ENCODE results near the gene ABCA13. TPM values are rescaled to one million over a fixed set of nuclear protein-coding genes. Genes with fewer than 3 reads are reported as not detected.
"Not testable (repeated sequence)": the region's sequence is repeated elsewhere in the genome, so short reads cannot be mapped to it uniquely, and the experiment has no call there.

The ABCA13 gene
- total RNA-seq, 6 experiments from 2014 or later = 0.02 to 0.08 (median 0.05) TPM; not detected in 1

DNA sequence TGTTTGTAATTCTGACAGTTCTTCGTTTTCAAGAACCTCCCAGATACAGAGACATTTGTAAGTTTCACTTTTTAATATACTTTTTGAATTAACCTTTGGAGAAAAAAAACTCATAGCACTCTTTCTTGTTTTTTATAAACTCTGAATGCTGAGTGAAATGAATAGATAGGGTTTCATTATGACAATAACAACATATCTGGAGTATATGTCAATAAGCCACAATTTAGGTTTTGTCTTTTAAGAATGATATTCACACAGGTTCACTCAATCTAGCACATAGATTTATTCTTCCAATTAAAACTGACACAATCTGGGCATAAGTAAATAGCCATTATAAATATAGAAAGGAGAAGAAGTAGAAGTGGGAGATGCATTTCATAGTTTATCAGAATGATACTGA is 21.7 kb downstream of the ABCA13 start:
- Mint-ChIP-seq H3K27me3 (ENCODE audit: insufficient read depth) (peaks cover 10% of the 10 kb centered on the region; the same call in 1 of the 2 replicates), H3K4me1 (ENCODE audit: low read depth) (peaks cover 12% of the 10 kb centered on the region), H3K36me3 (ENCODE audit: low read depth) (peaks cover 9% of the 10 kb centered on the region; the same call in 1 of the 2 replicates), H3K4me3 (no peak overlapping the region), H3K9me3 (peaks cover 9% of the 10 kb centered on the region), H3K27ac (no peak overlapping the region)
- TF ChIP-seq, protein P1, sequence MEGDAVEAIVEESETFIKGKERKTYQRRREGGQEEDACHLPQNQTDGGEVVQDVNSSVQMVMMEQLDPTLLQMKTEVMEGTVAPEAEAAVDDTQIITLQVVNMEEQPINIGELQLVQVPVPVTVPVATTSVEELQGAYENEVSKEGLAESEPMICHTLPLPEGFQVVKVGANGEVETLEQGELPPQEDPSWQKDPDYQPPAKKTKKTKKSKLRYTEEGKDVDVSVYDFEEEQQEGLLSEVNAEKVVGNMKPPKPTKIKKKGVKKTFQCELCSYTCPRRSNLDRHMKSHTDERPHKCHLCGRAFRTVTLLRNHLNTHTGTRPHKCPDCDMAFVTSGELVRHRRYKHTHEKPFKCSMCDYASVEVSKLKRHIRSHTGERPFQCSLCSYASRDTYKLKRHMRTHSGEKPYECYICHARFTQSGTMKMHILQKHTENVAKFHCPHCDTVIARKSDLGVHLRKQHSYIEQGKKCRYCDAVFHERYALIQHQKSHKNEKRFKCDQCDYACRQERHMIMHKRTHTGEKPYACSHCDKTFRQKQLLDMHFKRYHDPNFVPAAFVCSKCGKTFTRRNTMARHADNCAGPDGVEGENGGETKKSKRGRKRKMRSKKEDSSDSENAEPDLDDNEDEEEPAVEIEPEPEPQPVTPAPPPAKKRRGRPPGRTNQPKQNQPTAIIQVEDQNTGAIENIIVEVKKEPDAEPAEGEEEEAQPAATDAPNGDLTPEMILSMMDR (IDR thresholded peaks at IDR 0.05) = no peak
- no peak for DNase-seq

DNA sequence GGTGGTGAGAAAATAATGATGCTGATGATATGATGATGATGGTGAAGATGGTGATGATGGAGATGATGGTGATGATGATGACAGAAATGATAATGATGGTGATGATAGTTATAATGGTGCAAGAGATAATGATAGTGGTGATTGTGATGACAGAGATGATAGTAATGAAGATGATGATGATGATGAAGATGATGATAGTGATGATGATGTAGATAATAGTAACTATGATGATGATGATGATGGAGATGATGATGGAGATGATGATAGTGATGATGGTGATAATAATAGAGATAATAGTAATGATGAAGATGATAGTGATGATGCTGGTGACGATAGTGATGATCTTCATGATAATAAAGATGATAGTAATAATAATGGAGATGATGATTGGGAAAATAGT is 22.2 kb downstream of the ABCA13 start:
- Mint-ChIP-seq H3K36me3 (ENCODE audit: low read depth) (peaks cover 4% of the 10 kb centered on the region; the same call in 1 of the 2 replicates), H3K9me3 (peaks cover 5% of the 10 kb centered on the region; the same call in 1 of the 2 replicates), H3K4me3 (no peak overlapping the region), H3K27ac (no peak overlapping the region), H3K27me3 (ENCODE audit: insufficient read depth) (peaks cover 6% of the 10 kb centered on the region; the same call in 1 of the 2 replicates), H3K4me1 (ENCODE audit: low read depth) (peaks cover 11% of the 10 kb centered on the region)
- TF ChIP-seq, protein P1 (IDR thresholded peaks at IDR 0.05) = no peak
- no peak for DNase-seq

DNA sequence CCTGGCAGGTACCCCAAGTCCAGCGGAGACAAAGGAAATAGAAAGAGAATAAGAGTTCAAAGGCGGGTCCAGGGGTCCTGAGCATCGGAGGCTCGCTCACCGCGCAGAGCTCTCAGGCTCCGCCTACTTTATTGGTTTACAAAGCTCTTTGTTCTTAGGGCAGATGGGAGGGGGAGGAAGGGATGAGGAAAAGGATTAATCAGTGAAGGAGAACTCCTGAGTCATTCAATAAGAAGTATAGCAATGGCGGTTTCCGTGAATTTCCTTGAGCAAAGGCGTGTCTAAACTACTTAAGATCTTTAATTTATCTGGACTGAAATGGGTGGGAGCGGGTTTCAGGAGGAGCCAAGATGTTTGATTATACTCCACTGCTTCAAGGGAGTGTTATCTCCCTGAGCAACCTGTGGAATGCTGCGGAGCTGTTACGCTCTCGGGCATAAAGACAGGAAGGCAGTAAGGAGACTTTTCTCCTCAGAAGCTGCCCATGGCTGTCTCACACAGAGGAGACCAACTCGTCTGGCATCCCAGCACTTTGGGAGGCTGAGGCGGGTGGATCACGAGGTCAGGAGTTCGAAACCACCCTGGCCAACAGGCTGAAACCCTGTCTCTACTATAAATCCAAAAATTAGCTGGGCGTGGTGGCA is 29.8 kb downstream of the ABCA13 start:
- not testable (repeated sequence) for H3K27ac Mint-ChIP-seq; H3K4me1 Mint-ChIP-seq (ENCODE audit: low read depth); DNase-seq

DNA sequence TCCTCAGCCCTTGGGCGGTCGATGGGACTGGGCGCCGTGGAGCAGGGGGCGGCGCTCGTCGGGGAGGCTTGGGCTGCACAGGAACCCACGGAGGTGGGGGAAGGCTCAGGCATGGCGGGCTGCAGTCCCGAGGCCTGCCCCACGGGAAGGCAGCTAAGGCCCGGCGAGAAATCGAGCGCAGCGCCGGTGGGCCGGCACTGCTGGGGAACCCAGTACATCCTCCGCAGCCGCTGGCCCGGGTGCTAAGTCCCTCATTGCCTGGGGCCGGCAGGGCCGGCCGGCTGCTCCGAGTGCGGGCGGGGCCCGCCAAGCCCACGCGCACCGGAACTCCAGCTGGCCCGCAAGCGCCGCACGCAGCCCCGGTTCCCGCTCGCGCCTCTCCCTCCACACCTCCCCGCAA is 31.7 kb downstream of the ABCA13 start:
- not testable (repeated sequence) for H3K27ac Mint-ChIP-seq; H3K4me3 Mint-ChIP-seq; H3K36me3 Mint-ChIP-seq (ENCODE audit: low read depth); H3K27me3 Mint-ChIP-seq (ENCODE audit: insufficient read depth); H3K4me1 Mint-ChIP-seq (ENCODE audit: low read depth); H3K9me3 Mint-ChIP-seq; DNase-seq

More for the DNA sequence above, 29.8 kb downstream of the ABCA13 start:
- not testable (repeated sequence) for H3K9me3 Mint-ChIP-seq; H3K4me3 Mint-ChIP-seq; H3K36me3 Mint-ChIP-seq (ENCODE audit: low read depth)
- H3K27me3 Mint-ChIP-seq (ENCODE audit: insufficient read depth) = peaks cover 13% of the 10 kb centered on the region

DNA sequence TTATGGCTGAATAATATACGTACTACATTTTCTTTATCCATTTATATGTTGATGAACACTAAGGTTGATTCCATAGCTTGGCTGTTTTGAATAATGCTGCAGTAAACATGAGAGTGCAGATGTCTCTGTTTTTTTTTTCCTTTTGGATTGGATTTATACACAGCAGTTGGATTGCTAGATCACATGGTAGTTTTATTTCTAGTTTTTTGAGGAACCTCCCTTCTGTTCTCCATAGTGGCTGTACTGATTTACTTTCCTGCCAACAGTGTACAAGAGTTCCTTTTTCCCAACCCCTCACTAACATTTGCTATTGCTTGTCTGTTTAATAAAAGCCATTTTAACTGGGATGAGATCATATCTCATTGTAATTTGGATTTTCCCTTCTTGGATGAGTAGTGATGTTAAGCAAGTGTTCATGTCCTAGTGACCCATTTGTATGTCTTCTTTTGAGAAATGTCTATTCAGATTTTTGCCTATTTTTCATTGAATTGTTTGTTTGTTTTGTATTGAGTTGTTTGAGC is 36.0 kb downstream of the ABCA13 start:
- Mint-ChIP-seq H3K4me3 (no peak overlapping the region), H3K9me3 (no peaks in the 10 kb centered on the region; the same call in 1 of the 2 replicates), H3K27me3 (ENCODE audit: insufficient read depth) (peaks cover 5% of the 10 kb centered on the region; the same call in 1 of the 2 replicates), H3K36me3 (ENCODE audit: low read depth) (no peaks in the 10 kb centered on the region), H3K27ac (no peak overlapping the region), H3K4me1 (ENCODE audit: low read depth) (no peaks in the 10 kb centered on the region)
- DNase-seq = no peak
- TF ChIP-seq, protein P1 (IDR thresholded peaks at IDR 0.05) = no peak

DNA sequence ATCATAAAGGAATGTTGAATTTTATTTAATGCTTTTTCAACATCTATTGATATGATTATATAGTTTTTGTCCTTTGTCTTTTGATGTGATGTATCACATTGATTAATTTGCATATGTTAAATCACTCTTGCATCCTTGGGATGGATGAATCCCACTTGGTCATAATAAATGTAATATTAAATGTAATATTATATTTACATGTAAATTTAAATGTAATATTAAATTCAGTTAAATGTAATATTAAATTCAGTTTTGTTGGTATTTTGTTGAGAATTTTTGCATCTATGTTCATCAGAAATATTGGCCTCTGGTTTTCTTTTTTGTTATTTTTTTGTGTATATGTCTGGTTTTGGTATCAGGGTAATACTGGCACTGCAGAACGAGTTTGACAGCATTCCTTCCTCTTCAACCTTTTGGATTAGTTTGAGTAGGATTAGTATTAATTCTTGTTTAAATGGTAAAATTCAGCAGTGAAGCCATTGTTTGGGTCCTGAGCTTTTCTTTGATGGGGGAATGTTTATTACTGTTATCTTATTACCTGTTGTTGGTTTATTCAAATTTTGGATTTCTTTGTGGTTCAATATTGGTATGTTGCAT is 37.8 kb downstream of the ABCA13 start:
- no peaks in the 10 kb centered on the region for H3K9me3 Mint-ChIP-seq
- H3K27ac Mint-ChIP-seq = no peak overlapping the region
- no peak for DNase-seq
- no peak overlapping the region for H3K4me3 Mint-ChIP-seq
- no peaks in the 10 kb centered on the region for H3K4me1 Mint-ChIP-seq (ENCODE audit: low read depth)
- TF ChIP-seq, protein P1 (IDR thresholded peaks at IDR 0.05) = no peak
- peaks cover 5% of the 10 kb centered on the region; the same call in 1 of the 2 replicates for H3K27me3 Mint-ChIP-seq (ENCODE audit: insufficient read depth)
- no peaks in the 10 kb centered on the region for H3K36me3 Mint-ChIP-seq (ENCODE audit: low read depth)
